ENCODE data around the gene BPIFB3. TPM values are rescaled to one million over a fixed set of nuclear protein-coding genes. Genes with fewer than 3 reads are reported as not detected.

BPIFB3 gene
- total RNA-seq, 1 donor from 2014 or later, result not detected

- no peak for TF ChIP-seq CTCF (IDR thresholded peaks at IDR 0.05; ENCODE audit: partially characterized antibody, unreplicated experiment)
- peaks cover 5% of the 10 kb centered on the region for H3K9me3 Mint-ChIP-seq (ENCODE audit: unreplicated experiment)
- peaks cover 2% of the 10 kb centered on the region for H3K4me1 Mint-ChIP-seq (ENCODE audit: low read depth, unreplicated experiment)
- no peak for DNase-seq
- H3K36me3 Mint-ChIP-seq (ENCODE audit: unreplicated experiment), result no peaks in the 10 kb centered on the region
- no peak overlapping the region for H3K4me3 Mint-ChIP-seq (ENCODE audit: unreplicated experiment)
- no peak overlapping the region for H3K27ac Mint-ChIP-seq (ENCODE audit: unreplicated experiment)
- H3K27me3 Mint-ChIP-seq (ENCODE audit: unreplicated experiment), result peaks cover 4% of the 10 kb centered on the region
Measured at GRCh38 chr20:33014336-33015113, 39.2 kb upstream of the BPIFB3 start.

GRCh38 chr20:33015114-33015484 lies 38.6 kb upstream of the BPIFB3 start:
- TF ChIP-seq CTCF (IDR thresholded peaks at IDR 0.05; ENCODE audit: partially characterized antibody, unreplicated experiment), result no peak
- H3K27me3 Mint-ChIP-seq (ENCODE audit: unreplicated experiment), result peaks cover 4% of the 10 kb centered on the region
- no peak for DNase-seq
- no peak overlapping the region for H3K27ac Mint-ChIP-seq (ENCODE audit: unreplicated experiment)
- H3K9me3 Mint-ChIP-seq (ENCODE audit: unreplicated experiment), result peaks cover 5% of the 10 kb centered on the region
- H3K4me1 Mint-ChIP-seq (ENCODE audit: low read depth, unreplicated experiment), result peaks cover 2% of the 10 kb centered on the region
- no peak overlapping the region for H3K4me3 Mint-ChIP-seq (ENCODE audit: unreplicated experiment)
- no peaks in the 10 kb centered on the region for H3K36me3 Mint-ChIP-seq (ENCODE audit: unreplicated experiment)

- Mint-ChIP-seq H3K4me1 (ENCODE audit: low read depth, unreplicated experiment) (peaks cover 2% of the 10 kb centered on the region), H3K36me3 (ENCODE audit: unreplicated experiment) (no peaks in the 10 kb centered on the region), H3K9me3 (ENCODE audit: unreplicated experiment) (peaks cover 5% of the 10 kb centered on the region), H3K27ac (ENCODE audit: unreplicated experiment) (no peak overlapping the region), H3K27me3 (ENCODE audit: unreplicated experiment) (peaks cover 4% of the 10 kb centered on the region), H3K4me3 (ENCODE audit: unreplicated experiment) (no peak overlapping the region)
- no peak for DNase-seq
- TF ChIP-seq CTCF (IDR thresholded peaks at IDR 0.05; ENCODE audit: partially characterized antibody, unreplicated experiment), result no peak
Measured at GRCh38 chr20:33015700-33016580, 37.8 kb upstream of the BPIFB3 start.

- no peak overlapping the region for H3K27ac Mint-ChIP-seq (ENCODE audit: unreplicated experiment)
- no peak for DNase-seq
- H3K9me3 Mint-ChIP-seq (ENCODE audit: unreplicated experiment), result peaks cover 5% of the 10 kb centered on the region
- peaks cover 2% of the 10 kb centered on the region for H3K4me1 Mint-ChIP-seq (ENCODE audit: low read depth, unreplicated experiment)
- no peak overlapping the region for H3K4me3 Mint-ChIP-seq (ENCODE audit: unreplicated experiment)
- no peak for TF ChIP-seq CTCF (IDR thresholded peaks at IDR 0.05; ENCODE audit: partially characterized antibody, unreplicated experiment)
- no peaks in the 10 kb centered on the region for H3K36me3 Mint-ChIP-seq (ENCODE audit: unreplicated experiment)
- peaks cover 5% of the 10 kb centered on the region for H3K27me3 Mint-ChIP-seq (ENCODE audit: unreplicated experiment)
Measured at GRCh38 chr20:33016581-33017109, 37.1 kb upstream of the BPIFB3 start.

Data from glutamatergic neuron (in vitro differentiated cells).